HUES64 (cell line): Measurements from ENCODE around the gene NLRC5.

ENCODE experiments used
- H3K27ac ChIP-seq: 2 replicates; pipeline ENCODE4 v1.7.0; 2013; ENCODE audit warnings: low read depth, low read length, inconsistent platforms
- H3K27me3 ChIP-seq: 2 replicates; pipeline ENCODE4 v1.6.1; 2013; ENCODE audit warnings: mild to moderate bottlenecking, low read length; ENCODE audit not compliant: insufficient read depth
- H3K36me3 ChIP-seq: 2 replicates; pipeline ENCODE4 v1.6.1; 2013; ENCODE audit warnings: mild to moderate bottlenecking, low read length; ENCODE audit not compliant: insufficient read depth
- H3K4me1 ChIP-seq: 2 replicates; pipeline ENCODE4 v1.6.1; 2013; ENCODE audit warnings: mild to moderate bottlenecking, low read length, moderate library complexity; ENCODE audit not compliant: insufficient read depth
- H3K4me3 ChIP-seq: 2 replicates; pipeline ENCODE4 v1.5.1; 2013; ENCODE audit warnings: mild to moderate bottlenecking, low read length, moderate library complexity
- H3K9ac ChIP-seq: 2 replicates; pipeline ENCODE4 v1.6.1; 2013; ENCODE audit warnings: mild to moderate bottlenecking, low read depth, low read length
- H3K9me3 ChIP-seq: 2 replicates; pipeline ENCODE4 v1.6.1; 2013; ENCODE audit warnings: low read depth, low read length; ENCODE audit not compliant: insufficient read depth
- WGBS: fragments of 150-250, 120-280 bp; methylation state at CpG from one replicate; pipeline ENCODE4 v1.1.7; 2013; ENCODE audit warnings: missing lambda C conversion rate; 5-methylcytosine and 5-hydroxymethylcytosine counted together

Gene NLRC5

DNA sequence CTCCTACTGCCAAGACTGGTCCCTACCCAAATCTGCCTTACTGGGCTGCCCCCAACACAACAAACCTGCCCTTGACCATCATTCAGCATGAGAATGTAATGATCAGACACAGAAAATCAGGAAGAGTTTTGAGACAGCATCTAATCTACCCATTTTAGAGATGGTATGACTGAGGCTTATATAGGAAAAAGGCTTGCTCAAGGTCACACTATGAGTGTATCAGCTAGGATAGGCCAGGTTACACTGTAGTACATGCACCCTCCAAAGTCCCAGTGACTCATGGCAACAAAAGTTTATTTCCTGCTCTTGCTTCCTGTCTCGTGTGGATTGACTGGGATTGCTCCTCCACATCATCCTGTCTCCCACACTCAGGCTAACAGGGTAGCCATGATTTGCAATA lies 27.9 kb downstream of the NLRC5 start:
- Histone ChIP-seq H3K27ac (no peak overlapping the region), H3K4me3 (no peak overlapping the region), H3K9ac (no peak overlapping the region), H3K27me3 (no peaks in the 10 kb centered on the region), H3K9me3 (no peaks in the 10 kb centered on the region), H3K4me1 (0 out of 2 replicates have a peak, but pooled peaks cover under 1% of the 10 kb centered on the region), H3K36me3 (no peaks in the 10 kb centered on the region)
- WGBS = 96% methylated on average over 1 of the region's 1 CpG

- no peaks in the 10 kb centered on the region for H3K9me3 ChIP-seq
- no peak overlapping the region for H3K9ac ChIP-seq
- H3K27ac ChIP-seq = no peak overlapping the region
- no peaks in the 10 kb centered on the region for H3K36me3 ChIP-seq
- H3K27me3 ChIP-seq = no peaks in the 10 kb centered on the region
- 88% methylated on average over 2 of the region's 2 CpGs for WGBS
- H3K4me1 ChIP-seq = no peaks in the 10 kb centered on the region
- no peak overlapping the region for H3K4me3 ChIP-seq
Observed at GRCh38 chr16:57019746-57020145, 30.4 kb downstream of the NLRC5 start.

- WGBS = 90% methylated on average over 8 of the region's 8 CpGs
- Histone ChIP-seq H3K9ac (no peak overlapping the region), H3K27me3 (no peaks in the 10 kb centered on the region), H3K4me1 (no peaks in the 10 kb centered on the region), H3K4me3 (no peak overlapping the region), H3K27ac (no peak overlapping the region), H3K9me3 (no peaks in the 10 kb centered on the region), H3K36me3 (no peaks in the 10 kb centered on the region)
Observed at GRCh38 chr16:57020651-57021050, 31.3 kb downstream of the NLRC5 start.

DNA sequence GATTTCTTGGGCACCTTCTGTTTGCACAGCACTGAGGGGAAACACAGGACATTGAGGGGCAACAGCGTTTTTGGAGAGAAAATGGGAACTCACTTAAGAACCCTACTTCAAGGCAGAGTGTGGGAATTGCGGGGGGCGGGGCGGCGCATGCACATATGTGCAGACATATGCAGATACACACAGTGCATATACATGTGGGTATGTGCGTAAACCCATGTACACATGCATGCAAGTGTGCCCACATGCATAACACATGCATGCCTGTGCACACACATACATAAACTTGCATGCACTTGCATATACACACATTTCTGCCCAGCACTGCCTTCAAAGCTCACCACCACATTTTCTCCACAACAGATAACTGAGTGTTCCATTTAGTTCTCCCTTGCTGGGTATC lies 32.4 kb downstream of the NLRC5 start:
- no peaks in the 10 kb centered on the region for H3K9me3 ChIP-seq
- H3K27me3 ChIP-seq = no peaks in the 10 kb centered on the region
- no peak overlapping the region for H3K4me3 ChIP-seq
- no peak overlapping the region for H3K9ac ChIP-seq
- 95% methylated on average over 6 of the region's 6 CpGs for WGBS
- H3K27ac ChIP-seq = no peak overlapping the region
- no peaks in the 10 kb centered on the region for H3K4me1 ChIP-seq
- H3K36me3 ChIP-seq = no peaks in the 10 kb centered on the region

DNA sequence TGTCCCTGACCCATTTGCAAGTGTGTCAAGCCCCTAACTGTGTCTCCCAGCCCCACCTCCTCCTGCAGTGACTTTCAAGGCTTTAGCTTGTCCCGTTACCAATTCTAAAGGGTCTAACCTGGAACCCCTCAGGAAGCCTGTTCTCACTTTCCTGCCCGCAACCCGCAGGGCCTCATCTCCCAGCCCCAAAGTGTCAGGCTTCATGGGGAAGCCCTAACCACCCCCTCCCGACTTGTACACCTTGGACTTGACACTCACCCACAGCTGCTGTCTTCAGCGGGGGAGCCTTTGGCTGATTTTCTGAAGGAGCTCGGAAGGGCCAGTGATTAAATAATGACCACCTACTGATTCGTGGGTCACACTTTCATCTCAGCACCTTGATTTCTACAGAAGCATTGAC lies 33.1 kb downstream of the NLRC5 start:
- WGBS = 88% methylated on average over 7 of the region's 7 CpGs
- Histone ChIP-seq H3K9me3 (no peaks in the 10 kb centered on the region), H3K4me1 (no peaks in the 10 kb centered on the region), H3K36me3 (no peaks in the 10 kb centered on the region), H3K4me3 (no peak overlapping the region), H3K27ac (no peak overlapping the region), H3K27me3 (no peaks in the 10 kb centered on the region), H3K9ac (no peak overlapping the region)

GRCh38 chr16:57023541-57024249 lies 34.3 kb downstream of the NLRC5 start:
- 93% methylated on average over 8 of the region's 8 CpGs for WGBS
- no peaks in the 10 kb centered on the region for H3K36me3 ChIP-seq
- H3K9me3 ChIP-seq = no peaks in the 10 kb centered on the region
- H3K4me3 ChIP-seq = no peak overlapping the region
- H3K9ac ChIP-seq = no peak overlapping the region
- H3K27me3 ChIP-seq = no peaks in the 10 kb centered on the region
- no peaks in the 10 kb centered on the region for H3K4me1 ChIP-seq
- no peak overlapping the region for H3K27ac ChIP-seq

DNA sequence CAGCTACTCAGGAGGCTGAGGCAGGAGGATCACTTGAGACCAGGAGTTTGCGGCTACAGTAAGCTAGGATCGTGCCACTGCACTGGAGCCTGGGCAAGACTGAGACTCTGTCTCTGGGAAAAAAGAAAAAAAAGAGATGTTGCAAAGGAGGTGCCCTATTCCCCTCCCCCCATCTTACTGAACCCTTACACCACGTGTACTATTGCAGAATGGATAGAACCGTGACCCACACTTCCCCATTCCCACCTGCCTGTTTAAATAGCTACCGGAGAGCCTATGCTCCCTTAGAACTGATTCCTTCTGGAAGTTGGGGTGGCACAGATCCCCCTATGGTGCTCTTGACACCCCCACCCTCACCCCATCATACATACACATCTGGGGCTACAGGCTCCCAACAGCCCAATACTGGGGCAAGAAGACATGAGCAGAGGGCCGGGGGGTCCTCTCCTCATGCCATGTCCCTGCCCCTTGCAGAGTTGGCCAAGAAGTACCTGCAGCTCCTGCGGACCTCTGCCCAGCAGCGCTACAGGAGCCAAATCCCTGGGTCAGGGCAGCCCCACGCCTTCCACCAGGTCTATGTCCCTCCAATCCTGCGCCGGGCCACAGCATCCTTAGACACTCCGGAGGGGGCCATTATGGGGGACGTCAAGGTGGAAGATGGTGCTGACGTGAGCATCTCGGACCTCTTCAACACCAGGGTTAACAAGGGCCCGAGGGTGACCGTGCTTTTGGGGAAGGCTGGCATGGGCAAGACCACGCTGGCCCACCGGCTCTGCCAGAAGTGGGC lies 35.7 kb downstream of the NLRC5 start:
- no peak overlapping the region for H3K4me3 ChIP-seq
- no peaks in the 10 kb centered on the region for H3K9me3 ChIP-seq
- H3K27me3 ChIP-seq = no peaks in the 10 kb centered on the region
- H3K36me3 ChIP-seq = no peaks in the 10 kb centered on the region
- no peak overlapping the region for H3K27ac ChIP-seq
- no peak overlapping the region for H3K9ac ChIP-seq
- WGBS = 90% methylated on average over 19 of the region's 19 CpGs
- H3K4me1 ChIP-seq = no peaks in the 10 kb centered on the region

DNA sequence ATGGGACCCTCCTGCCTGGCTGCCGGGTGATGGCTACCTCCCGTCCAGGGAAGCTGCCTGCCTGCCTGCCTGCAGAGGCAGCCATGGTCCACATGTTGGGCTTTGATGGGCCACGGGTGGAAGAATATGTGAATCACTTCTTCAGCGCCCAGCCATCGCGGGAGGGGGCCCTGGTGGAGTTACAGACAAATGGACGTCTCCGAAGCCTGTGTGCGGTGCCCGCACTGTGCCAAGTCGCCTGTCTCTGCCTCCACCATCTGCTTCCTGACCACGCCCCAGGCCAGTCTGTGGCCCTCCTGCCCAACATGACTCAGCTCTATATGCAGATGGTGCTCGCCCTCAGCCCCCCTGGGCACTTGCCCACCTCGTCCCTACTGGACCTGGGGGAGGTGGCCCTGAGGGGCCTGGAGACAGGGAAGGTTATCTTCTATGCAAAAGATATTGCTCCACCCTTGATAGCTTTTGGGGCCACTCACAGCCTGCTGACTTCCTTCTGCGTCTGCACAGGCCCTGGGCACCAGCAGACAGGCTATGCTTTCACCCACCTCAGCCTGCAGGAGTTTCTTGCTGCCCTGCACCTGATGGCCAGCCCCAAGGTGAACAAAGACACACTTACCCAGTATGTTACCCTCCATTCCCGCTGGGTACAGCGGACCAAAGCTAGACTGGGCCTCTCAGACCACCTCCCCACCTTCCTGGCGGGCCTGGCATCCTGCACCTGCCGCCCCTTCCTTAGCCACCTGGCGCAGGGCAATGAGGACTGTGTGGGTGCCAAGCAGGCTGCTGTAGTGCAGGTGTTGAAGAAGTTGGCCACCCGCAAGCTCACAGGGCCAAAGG lies 36.8 kb downstream of the NLRC5 start:
- Histone ChIP-seq H3K9me3 (no peaks in the 10 kb centered on the region), H3K36me3 (no peaks in the 10 kb centered on the region)

DNA sequence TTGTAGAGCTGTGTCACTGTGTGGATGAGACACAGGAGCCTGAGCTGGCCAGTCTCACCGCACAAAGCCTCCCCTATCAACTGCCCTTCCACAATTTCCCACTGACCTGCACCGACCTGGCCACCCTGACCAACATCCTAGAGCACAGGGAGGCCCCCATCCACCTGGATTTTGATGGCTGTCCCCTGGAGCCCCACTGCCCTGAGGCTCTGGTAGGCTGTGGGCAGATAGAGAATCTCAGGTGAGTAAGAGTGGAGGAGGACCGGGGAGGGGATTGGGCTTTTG lies 37.4 kb downstream of the NLRC5 start:
- WGBS = 91% methylated on average over 3 of the region's 3 CpGs
- H3K4me1 ChIP-seq = no peaks in the 10 kb centered on the region
- no peaks in the 10 kb centered on the region for H3K9me3 ChIP-seq
- H3K9ac ChIP-seq = no peak overlapping the region
- H3K27me3 ChIP-seq = no peaks in the 10 kb centered on the region
- no peak overlapping the region for H3K27ac ChIP-seq
- H3K36me3 ChIP-seq = no peaks in the 10 kb centered on the region
- no peak overlapping the region for H3K4me3 ChIP-seq

More for the DNA sequence above, 36.8 kb downstream of the NLRC5 start:
- Histone ChIP-seq H3K27ac (no peak overlapping the region), H3K9ac (no peak overlapping the region), H3K4me3 (no peak overlapping the region), H3K4me1 (no peaks in the 10 kb centered on the region), H3K27me3 (no peaks in the 10 kb centered on the region)
- WGBS = 92% methylated on average over 21 of the region's 21 CpGs

DNA sequence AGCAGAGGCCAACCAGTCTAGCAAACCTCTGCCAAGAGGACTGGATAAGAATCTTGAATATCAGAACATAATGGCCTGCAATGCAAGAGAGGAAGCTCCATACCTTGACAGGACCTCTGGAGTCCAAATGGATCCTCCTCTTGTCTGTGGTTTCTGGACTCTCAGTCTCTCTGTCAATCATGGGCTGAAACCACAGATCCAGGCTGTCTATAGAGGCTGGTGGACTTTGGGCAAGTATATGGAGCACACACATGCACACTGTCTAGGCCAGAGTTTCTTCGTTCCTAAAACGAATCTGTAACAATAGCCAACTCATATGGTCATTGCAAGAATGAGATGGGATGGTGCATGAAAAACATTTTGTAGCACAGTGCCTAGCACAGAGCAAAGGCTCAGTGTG lies 37.7 kb downstream of the NLRC5 start:
- no peaks in the 10 kb centered on the region for H3K9me3 ChIP-seq
- H3K9ac ChIP-seq = no peak overlapping the region
- H3K4me1 ChIP-seq = no peaks in the 10 kb centered on the region
- no peaks in the 10 kb centered on the region for H3K36me3 ChIP-seq
- H3K27me3 ChIP-seq = no peaks in the 10 kb centered on the region
- H3K27ac ChIP-seq = no peak overlapping the region
- H3K4me3 ChIP-seq = no peak overlapping the region
- 85% methylated on average over 2 of the region's 2 CpGs for whole genome bisulfite sequencing

DNA sequence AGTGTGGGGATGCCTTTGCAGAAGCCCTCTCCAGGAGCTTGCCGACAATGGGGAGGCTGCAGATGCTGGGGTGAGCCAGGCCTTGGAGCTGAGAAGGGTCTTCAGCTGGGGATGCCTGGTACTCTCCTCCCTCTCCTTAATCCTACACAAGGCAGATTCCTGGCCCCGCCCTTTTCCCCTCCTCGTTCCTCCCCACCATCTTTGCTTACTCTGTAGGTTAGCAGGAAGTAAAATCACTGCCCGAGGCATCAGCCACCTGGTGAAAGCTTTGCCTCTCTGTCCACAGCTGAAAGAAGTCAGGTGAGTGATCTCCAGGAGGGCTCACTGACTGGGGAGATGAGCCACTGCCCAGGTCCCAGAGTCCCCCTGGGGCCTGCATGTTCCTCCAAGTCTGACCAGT lies 38.7 kb downstream of the NLRC5 start:
- H3K9ac ChIP-seq = no peak overlapping the region
- no peak overlapping the region for H3K4me3 ChIP-seq
- WGBS = 70% methylated on average over 4 of the region's 4 CpGs

More for the DNA sequence above, 38.7 kb downstream of the NLRC5 start:
- no peak overlapping the region for H3K27ac ChIP-seq
- no peaks in the 10 kb centered on the region for H3K4me1 ChIP-seq
- no peaks in the 10 kb centered on the region for H3K9me3 ChIP-seq
- no peaks in the 10 kb centered on the region for H3K36me3 ChIP-seq
- no peaks in the 10 kb centered on the region for H3K27me3 ChIP-seq
